Keratinocyte (primary cell): Measurements from ENCODE around the gene STOM. TPM values are rescaled to one million over a fixed set of nuclear protein-coding genes. Genes with fewer than 3 reads are reported as not detected.

Source experiments
- DNase-seq: peaks from one replicate; pipeline ENCODE4 v3.0.0-alpha.2; 2011; ENCODE audit warnings: low read depth, missing footprints, low spot score
- FAIRE-seq: peaks from 2 replicates; lab custom pipeline; 2011; peaks lifted over from hg19 to GRCh38; lab: Jason Lieb, UNC
- H2AFZ ChIP-seq: 2 replicates; pipeline ENCODE4 v1.6.0; 2012; ENCODE audit warnings: low read length, control low read depth, inconsistent platforms; ENCODE audit not compliant: control insufficient read depth
- H3K27ac ChIP-seq: 2 replicates; pipeline ENCODE4 v1.5.1; 2011; ENCODE audit warnings: low read length; ENCODE audit not compliant: control insufficient read depth, insufficient read depth
- H3K27me3 ChIP-seq: 3 replicates; pipeline ENCODE4 v1.6.0; 2011; ENCODE audit warnings: low read length; ENCODE audit not compliant: control insufficient read depth, insufficient read depth; ENCODE audit errors: extremely low read depth
- H3K36me3 ChIP-seq, 2 experiments: 2 replicates in 1 of 2; 3 replicates in 1 of 2; pipeline ENCODE4 v1.5.1; 2011; ENCODE audit warnings: low read length in 2 of 2, mild to moderate bottlenecking in 1 of 2; ENCODE audit not compliant: control insufficient read depth in 2 of 2, insufficient read depth in 2 of 2; ENCODE audit errors: extremely low read depth in 1 of 2
- H3K4me1 ChIP-seq: 3 replicates; pipeline ENCODE4 v1.5.1; 2011; ENCODE audit warnings: low read length; ENCODE audit not compliant: control insufficient read depth, insufficient read depth; ENCODE audit errors: extremely low read depth
- H3K4me2 ChIP-seq: 3 replicates; pipeline ENCODE4 v1.6.0; 2011; ENCODE audit warnings: low read depth, low read length; ENCODE audit not compliant: control insufficient read depth, insufficient read depth; ENCODE audit errors: extremely low read depth
- H3K4me3 ChIP-seq, 3 experiments: fragments of 200-600 bp in 1 of 3; sonication (generic) in 1 of 3; 2 replicates in 2 of 3; 3 replicates in 1 of 3; pipeline ENCODE4 v1.5.1; 2011 to 2016; ENCODE audit warnings: low read length in 3 of 3, mild to moderate bottlenecking in 3 of 3, control low read depth in 2 of 3, inconsistent platforms in 1 of 3, low read depth in 1 of 3, mixed read lengths in 1 of 3, mixed run types in 1 of 3, moderate library complexity in 1 of 3; ENCODE audit not compliant: control insufficient read depth in 2 of 3, insufficient read depth in 2 of 3; ENCODE audit errors: extremely low read depth in 1 of 3
- H3K79me2 ChIP-seq: 2 replicates; pipeline ENCODE4 v1.6.0; 2012; ENCODE audit warnings: low read length; ENCODE audit not compliant: control insufficient read depth, insufficient read depth
- H3K9ac ChIP-seq: 3 replicates; pipeline ENCODE4 v1.6.0; 2011; ENCODE audit warnings: low read length; ENCODE audit not compliant: control insufficient read depth, insufficient read depth; ENCODE audit errors: extremely low read depth
- H3K9me1 ChIP-seq: 3 replicates; pipeline ENCODE4 v1.6.0; 2011; ENCODE audit warnings: low read length; ENCODE audit not compliant: control insufficient read depth, insufficient read depth; ENCODE audit errors: extremely low read depth
- H3K9me3 ChIP-seq: 2 replicates; pipeline ENCODE4 v1.5.1; 2012; ENCODE audit warnings: low read depth, low read length; ENCODE audit not compliant: control insufficient read depth
- H4K20me1 ChIP-seq: 3 replicates; pipeline ENCODE4 v1.6.0; 2011; ENCODE audit warnings: low read length; ENCODE audit not compliant: control insufficient read depth, insufficient read depth; ENCODE audit errors: extremely low read depth
- EZH2 ChIP-seq: IDR thresholded peaks from one replicate; pipeline ENCODE4 v1.6.1; 2012; ENCODE audit warnings: inconsistent platforms, mild to moderate bottlenecking, low read length, moderate library complexity
- dilution Hi-C: fragments of 300-500 bp; cut with MboI; formaldehyde crosslinking; loops from one replicate; pipeline ENCODE4 v1.7.0; 2020; ENCODE audit warnings: low sequenced_read_pairs; ENCODE audit not compliant: extremely low pct_ligation_motif_present
- polyA plus RNA-seq, 5 experiments: library from polyadenylated mRNA; depleted of rRNA in 3 of 5; stranded (reverse) in 3 of 5; stranded (forward) in 1 of 5; unstranded in 1 of 5; fragments of >200 nt; gene quantifications; 1 replicate in 1 of 5; 2 replicates in 3 of 5; 3 replicates in 1 of 5; pipeline versions ENCODE4 v1.2.1 to v1.2.3, GENCODE V29; 2011 to 2012; ENCODE audit warnings: missing spikeins in 2 of 5, low read depth in 1 of 5, low replicate concordance in 1 of 5
- TF ChIP-seq, protein P1 (sequence below), 3 experiments: IDR thresholded peaks in 1 of 3; conservative IDR thresholded peaks in 1 of 3; optimal IDR thresholded peaks in 1 of 3; 2 replicates in 2 of 3; 3 replicates in 1 of 3; pipeline versions ENCODE3 to v1.5.1; 2011; ENCODE audit warnings: low read length in 3 of 3, mild to moderate bottlenecking in 3 of 3, moderate library complexity in 2 of 3, control low read depth in 1 of 3, inconsistent platforms in 1 of 3; ENCODE audit not compliant: insufficient read depth in 2 of 3; ENCODE audit errors: extremely low read depth in 1 of 3

Gene STOM
- polyA plus RNA-seq, 1 donor (not counting 4 experiments of a cell fraction or from before 2014, with no cell fraction given) = 121 TPM

DNA sequence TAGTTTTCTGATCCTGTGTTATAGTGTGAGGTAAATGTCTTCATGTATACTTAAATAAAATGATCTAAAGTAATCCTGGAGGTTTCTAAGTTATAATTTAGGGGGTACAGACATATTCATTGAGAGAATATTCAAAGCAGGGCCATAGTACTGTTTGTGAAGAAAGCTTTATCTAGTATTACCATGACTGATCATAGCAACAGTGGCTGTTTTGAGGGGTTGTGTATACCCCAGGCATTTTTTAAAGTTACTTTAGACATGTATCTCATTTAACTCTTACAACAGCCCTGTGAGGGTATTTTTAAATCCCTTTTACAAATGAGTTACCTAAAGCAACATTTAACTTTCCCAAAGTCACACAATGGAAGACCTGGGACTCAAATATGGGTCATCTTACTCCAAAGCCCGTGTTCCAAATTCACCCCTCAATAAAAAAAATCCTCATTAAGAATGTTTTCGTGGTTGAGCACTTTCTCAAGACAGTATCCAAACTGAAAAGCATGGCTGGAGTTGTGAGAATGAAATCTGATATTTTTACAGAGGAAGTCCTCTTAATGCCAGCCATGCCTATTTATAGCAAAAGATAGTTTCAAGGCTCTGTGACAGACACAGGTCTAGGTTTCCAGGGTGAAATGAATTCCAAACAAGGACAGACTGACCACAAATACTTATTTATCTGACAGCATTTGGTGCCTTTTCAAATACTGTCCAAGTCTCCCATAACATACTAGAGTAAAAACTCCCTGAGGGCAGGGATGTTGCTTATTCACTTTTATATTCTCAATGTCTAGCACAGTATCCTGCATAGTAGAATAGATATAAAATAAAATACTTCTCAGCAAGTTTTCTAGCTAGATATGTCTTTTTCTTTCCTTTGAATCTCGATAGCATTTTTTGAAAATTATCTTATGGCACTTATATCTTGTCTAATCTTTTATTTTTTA lies 10.4 kb downstream of the STOM start:
- Histone ChIP-seq H3K9me1 (no peaks in the 10 kb centered on the region), H3K79me2 (peaks cover 43% of the 10 kb centered on the region), H2AFZ (no peak overlapping the region), H3K9ac (no peak overlapping the region), H3K4me1 (peaks cover 61% of the 10 kb centered on the region), H3K27me3 (no peaks in the 10 kb centered on the region), H3K4me2 (peak overlapping the region; percentile 87), H3K4me3 (no peak overlapping the region), H3K27ac (peak overlapping the region; percentile 53), H3K36me3 (peaks cover 0 to 5% of the 10 kb centered on the region in 2 experiments), H3K9me3 (no peaks in the 10 kb centered on the region), H4K20me1 (no peaks in the 10 kb centered on the region)
- no peak for DNase-seq
- no peak for TF ChIP-seq EZH2
- TF ChIP-seq, protein P1, sequence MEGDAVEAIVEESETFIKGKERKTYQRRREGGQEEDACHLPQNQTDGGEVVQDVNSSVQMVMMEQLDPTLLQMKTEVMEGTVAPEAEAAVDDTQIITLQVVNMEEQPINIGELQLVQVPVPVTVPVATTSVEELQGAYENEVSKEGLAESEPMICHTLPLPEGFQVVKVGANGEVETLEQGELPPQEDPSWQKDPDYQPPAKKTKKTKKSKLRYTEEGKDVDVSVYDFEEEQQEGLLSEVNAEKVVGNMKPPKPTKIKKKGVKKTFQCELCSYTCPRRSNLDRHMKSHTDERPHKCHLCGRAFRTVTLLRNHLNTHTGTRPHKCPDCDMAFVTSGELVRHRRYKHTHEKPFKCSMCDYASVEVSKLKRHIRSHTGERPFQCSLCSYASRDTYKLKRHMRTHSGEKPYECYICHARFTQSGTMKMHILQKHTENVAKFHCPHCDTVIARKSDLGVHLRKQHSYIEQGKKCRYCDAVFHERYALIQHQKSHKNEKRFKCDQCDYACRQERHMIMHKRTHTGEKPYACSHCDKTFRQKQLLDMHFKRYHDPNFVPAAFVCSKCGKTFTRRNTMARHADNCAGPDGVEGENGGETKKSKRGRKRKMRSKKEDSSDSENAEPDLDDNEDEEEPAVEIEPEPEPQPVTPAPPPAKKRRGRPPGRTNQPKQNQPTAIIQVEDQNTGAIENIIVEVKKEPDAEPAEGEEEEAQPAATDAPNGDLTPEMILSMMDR (optimal IDR thresholded peaks at IDR 0.05 in 1 of 3, IDR thresholded peaks at IDR 0.05 in 1 of 3, conservative IDR thresholded peaks at IDR 0.05 in 1 of 3; ENCODE audit: extremely low read depth in 1 of 3, insufficient read depth in 2 of 3, low read length in 3 of 3) = no peak
- no peak for FAIRE-seq
- dilution Hi-C loops = no loop called here

DNA sequence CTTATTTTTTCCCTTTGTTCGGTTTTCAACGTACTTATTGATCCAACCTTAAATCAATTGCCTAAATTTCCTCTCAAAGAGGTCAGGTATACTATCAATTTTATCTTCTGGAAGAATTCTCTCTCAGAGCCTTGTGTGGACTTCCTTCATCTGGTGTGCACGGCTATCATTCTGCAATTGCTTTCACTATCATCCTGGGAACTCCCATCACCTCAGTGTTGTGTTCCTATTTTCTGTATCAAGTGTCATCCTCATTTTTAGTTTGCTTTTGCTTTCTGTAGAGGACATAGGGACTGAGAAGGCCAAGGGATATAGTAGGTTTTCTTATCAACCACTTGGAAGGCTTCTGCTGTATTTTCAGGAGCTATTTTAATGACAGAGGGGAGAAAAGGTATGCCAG lies 11.3 kb downstream of the STOM start:
- Histone ChIP-seq H3K4me1 (peaks cover 54% of the 10 kb centered on the region), H3K4me2 (peak overlapping the region; percentile 87), H3K9me1 (no peaks in the 10 kb centered on the region), H3K36me3 (peaks cover 0 to 13% of the 10 kb centered on the region in 2 experiments), H4K20me1 (no peaks in the 10 kb centered on the region), H3K79me2 (peaks cover 40% of the 10 kb centered on the region), H3K9ac (peak overlapping the region; percentile 45), H3K27me3 (no peaks in the 10 kb centered on the region), H3K9me3 (no peaks in the 10 kb centered on the region), H3K4me3 (peak overlapping the region in 2 of 3 experiments; percentile 30 to 45), H2AFZ (peak overlapping the region; percentile 28), H3K27ac (peak overlapping the region; percentile 53)
- no peak for TF ChIP-seq EZH2
- TF ChIP-seq, protein P1 (optimal IDR thresholded peaks at IDR 0.05 in 1 of 3, IDR thresholded peaks at IDR 0.05 in 1 of 3, conservative IDR thresholded peaks at IDR 0.05 in 1 of 3; ENCODE audit: extremely low read depth in 1 of 3, insufficient read depth in 2 of 3, low read length in 3 of 3) = no peak
- dilution Hi-C loops = no loop called here
- peak; percentile 65 for FAIRE-seq
- DNase-seq = no peak
